Endothelial cell of umbilical vein (primary cell): Measurements from ENCODE around the gene ENPP3. TPM values are rescaled to one million over a fixed set of nuclear protein-coding genes. Genes with fewer than 3 reads are reported as not detected.

Experiments
- BruUV-seq: library from RNA; stranded (reverse); fragments of 400-500 nt; replicated peaks from 2 replicates; lab custom pipeline; 2021; lab: Mats Ljungman, UMichigan
- CTCF ChIA-PET: fragments of 300-600, 350-600 bp; sonication (Branson Sonifier 250); formaldehyde crosslinking; loops from one replicate; lab custom pipeline; 2021; ENCODE audit warnings: antibody characterized with exemption, inconsistent platforms; lab: Charles Lee
- POLR2A ChIA-PET: fragments of 300-600, 350-600 bp; sonication (Branson Sonifier 250); formaldehyde crosslinking; loops from one replicate; lab custom pipeline; 2021; ENCODE audit warnings: antibody characterized with exemption, inconsistent platforms; lab: Charles Lee
- DNase-seq: peaks from one replicate; pipeline ENCODE4 v3.0.0-alpha.2; 2011; ENCODE audit warnings: low read depth, low spot score
- FAIRE-seq: peaks from 2 replicates; lab custom pipeline; 2011; peaks lifted over from hg19 to GRCh38; lab: Jason Lieb, UNC
- H2AFZ ChIP-seq: 2 replicates; pipeline ENCODE4 v1.6.0; 2012; ENCODE audit warnings: low read depth, low read length, control low read depth, inconsistent platforms
- H3K27ac ChIP-seq: 2 replicates; pipeline ENCODE4 v1.5.1; 2011; ENCODE audit warnings: low read depth, mild to moderate bottlenecking, control low read depth, low read length, moderate library complexity; ENCODE audit not compliant: insufficient read depth
- H3K27me3 ChIP-seq, 2 experiments: 2 replicates each; pipeline versions ENCODE4 v1.6.0 to v1.6.1; 2011; ENCODE audit warnings: low read length in 2 of 2, mixed read lengths in 1 of 2; ENCODE audit not compliant: control insufficient read depth in 2 of 2, insufficient read depth in 2 of 2
- H3K36me3 ChIP-seq, 2 experiments: 2 replicates in 1 of 2; 3 replicates in 1 of 2; pipeline ENCODE4 v1.5.1; 2011; ENCODE audit warnings: low read length in 2 of 2, mild to moderate bottlenecking in 1 of 2, moderate library complexity in 1 of 2; ENCODE audit not compliant: control insufficient read depth in 2 of 2, insufficient read depth in 2 of 2; ENCODE audit errors: extremely low read depth in 1 of 2
- H3K4me1 ChIP-seq: 3 replicates; pipeline ENCODE4 v1.5.1; 2011; ENCODE audit warnings: mild to moderate bottlenecking, low read length; ENCODE audit not compliant: control insufficient read depth, insufficient read depth; ENCODE audit errors: extremely low read depth
- H3K4me2 ChIP-seq: 2 replicates; pipeline ENCODE4 v1.6.1; 2011; ENCODE audit warnings: low read length, control low read depth, mixed read lengths; ENCODE audit not compliant: insufficient read depth
- H3K4me3 ChIP-seq, 3 experiments: fragments of 200-600 bp in 1 of 3; sonication (generic), shearing (Covaris generic) in 1 of 3; replicated peaks in 1 of 3; 2 replicates each; pipeline ENCODE4 v1.5.1; 2011 to 2016; ENCODE audit warnings: control low read depth in 3 of 3, low read length in 3 of 3, mild to moderate bottlenecking in 2 of 3, inconsistent platforms in 1 of 3, low read depth in 1 of 3, moderate library complexity in 1 of 3; ENCODE audit not compliant: insufficient read depth in 1 of 3
- H3K79me2 ChIP-seq: 2 replicates; pipeline ENCODE4 v1.6.0; 2012; ENCODE audit warnings: low read length, inconsistent platforms; ENCODE audit not compliant: control insufficient read depth, insufficient read depth
- H3K9ac ChIP-seq: replicated peaks from 2 replicates; pipeline ENCODE3; 2011; ENCODE audit warnings: low read length, control low read depth; ENCODE audit not compliant: insufficient read depth; ENCODE audit errors: extremely low read depth
- H3K9me1 ChIP-seq: replicated peaks from 3 replicates; pipeline ENCODE4 v1.6.0; 2011; ENCODE audit warnings: mild to moderate bottlenecking, low read length; ENCODE audit not compliant: control insufficient read depth, insufficient read depth; ENCODE audit errors: extremely low read depth
- H3K9me3 ChIP-seq: replicated peaks from 2 replicates; pipeline ENCODE4 v1.5.1; 2012; ENCODE audit warnings: low read length, inconsistent platforms; ENCODE audit not compliant: control insufficient read depth, insufficient read depth
- H4K20me1 ChIP-seq: replicated peaks from 2 replicates; pipeline ENCODE3; 2011; ENCODE audit warnings: mild to moderate bottlenecking, low read length; ENCODE audit not compliant: control insufficient read depth, insufficient read depth; ENCODE audit errors: extremely low read depth
- EZH2 ChIP-seq: IDR thresholded peaks from 2 replicates; pipeline ENCODE4 v1.6.1; 2012; ENCODE audit warnings: borderline replicate concordance, low read depth, mild to moderate bottlenecking, moderate library complexity, low read length, inconsistent platforms; ENCODE audit not compliant: severe bottlenecking
- FOS ChIP-seq: IDR thresholded peaks from 2 replicates; pipeline ENCODE4 v1.6.1; 2011; ENCODE audit warnings: mild to moderate bottlenecking, low read length, moderate library complexity, borderline replicate concordance; ENCODE audit not compliant: insufficient read depth
- GATA2 ChIP-seq: IDR thresholded peaks from 2 replicates; pipeline ENCODE4 v1.7.0; 2011; ENCODE audit warnings: low read depth, mild to moderate bottlenecking, moderate library complexity, mixed read lengths, low read length; ENCODE audit not compliant: insufficient read length, insufficient read depth
- MAX ChIP-seq: IDR thresholded peaks from 2 replicates; pipeline ENCODE4 v1.6.1; 2011; ENCODE audit not compliant: insufficient read depth, insufficient read length
- MYC ChIP-seq: IDR thresholded peaks from one replicate; pipeline ENCODE4 v1.6.1; 2011; ENCODE audit warnings: mild to moderate bottlenecking, low read depth, low read length
- POLR2A ChIP-seq: IDR thresholded peaks from 2 replicates; pipeline ENCODE4 v1.6.1; 2012; ENCODE audit warnings: low read depth, mild to moderate bottlenecking, control low read depth, low read length
- POLR2AphosphoS5 ChIP-seq: IDR thresholded peaks from 2 replicates; pipeline ENCODE4 v1.6.1; 2012; ENCODE audit warnings: low read depth, mild to moderate bottlenecking, control low read depth, low read length, moderate library complexity; ENCODE audit not compliant: insufficient read depth
- dilution Hi-C: fragments of 300-500 bp; cut with MboI; formaldehyde crosslinking; loops from one replicate; pipeline ENCODE4 v1.15.0; 2019; ENCODE audit warnings: low sequenced_read_pairs; ENCODE audit not compliant: extremely low pct_ligation_motif_present
- intact Hi-C: fragments of 100-400 bp; cut with micrococcal nuclease; formaldehyde crosslinking; loops from one replicate; pipeline ENCODE4 v1.10.0; 2022
- polyA plus RNA-seq, 4 experiments: library from polyadenylated mRNA; depleted of rRNA in 3 of 4; stranded (reverse) in 3 of 4; unstranded in 1 of 4; fragments of >200 nt; gene quantifications; 2 replicates each; pipeline versions ENCODE4 v1.2.1 to v1.2.3, GENCODE V29; 2011 to 2012; ENCODE audit warnings: missing spikeins in 1 of 4
- total RNA-seq: library from RNA; stranded (reverse); gene quantifications from 2 replicates; pipeline ENCODE4 v1.2.3, GENCODE V29; 2021
- TF ChIP-seq, protein P1 (sequence below), 2 donors: IDR thresholded peaks; 1 replicate in 1 of 2; 2 replicates in 1 of 2; pipeline ENCODE4 v1.5.1; 2011; ENCODE audit warnings: low read length in 2 of 2, mild to moderate bottlenecking in 2 of 2, moderate library complexity in 2 of 2, control low read depth in 1 of 2, inconsistent platforms in 1 of 2, low read depth in 1 of 2; ENCODE audit not compliant: insufficient read depth in 1 of 2; ENCODE audit errors: extremely low read depth in 1 of 2

The ENPP3 gene
- total and polyA plus RNA-seq, 2 donors (not counting 3 experiments of a cell fraction or from before 2014, with no cell fraction given), result not detected

GRCh38 chr6:131766631-131767030, 129.5 kb downstream of the ENPP3 start:
- H3K27ac ChIP-seq, result no peak overlapping the region
- intact Hi-C loops (no loop called here), dilution Hi-C loops (no loop called here)
- no peaks in the 10 kb centered on the region for H3K9me1 ChIP-seq
- H3K4me2 ChIP-seq, result no peak overlapping the region
- TF ChIP-seq EZH2, result no peak
- TF ChIP-seq GATA2, result no peak
- TF ChIP-seq, protein P1, sequence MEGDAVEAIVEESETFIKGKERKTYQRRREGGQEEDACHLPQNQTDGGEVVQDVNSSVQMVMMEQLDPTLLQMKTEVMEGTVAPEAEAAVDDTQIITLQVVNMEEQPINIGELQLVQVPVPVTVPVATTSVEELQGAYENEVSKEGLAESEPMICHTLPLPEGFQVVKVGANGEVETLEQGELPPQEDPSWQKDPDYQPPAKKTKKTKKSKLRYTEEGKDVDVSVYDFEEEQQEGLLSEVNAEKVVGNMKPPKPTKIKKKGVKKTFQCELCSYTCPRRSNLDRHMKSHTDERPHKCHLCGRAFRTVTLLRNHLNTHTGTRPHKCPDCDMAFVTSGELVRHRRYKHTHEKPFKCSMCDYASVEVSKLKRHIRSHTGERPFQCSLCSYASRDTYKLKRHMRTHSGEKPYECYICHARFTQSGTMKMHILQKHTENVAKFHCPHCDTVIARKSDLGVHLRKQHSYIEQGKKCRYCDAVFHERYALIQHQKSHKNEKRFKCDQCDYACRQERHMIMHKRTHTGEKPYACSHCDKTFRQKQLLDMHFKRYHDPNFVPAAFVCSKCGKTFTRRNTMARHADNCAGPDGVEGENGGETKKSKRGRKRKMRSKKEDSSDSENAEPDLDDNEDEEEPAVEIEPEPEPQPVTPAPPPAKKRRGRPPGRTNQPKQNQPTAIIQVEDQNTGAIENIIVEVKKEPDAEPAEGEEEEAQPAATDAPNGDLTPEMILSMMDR (IDR thresholded peaks at IDR 0.05; ENCODE audit: extremely low read depth in 1 of 2, insufficient read depth in 1 of 2, low read depth in 1 of 2, low read length in 2 of 2), result no peak
- no peak for TF ChIP-seq MYC
- H3K27me3 ChIP-seq, result peaks cover 2 to 3% of the 10 kb centered on the region in 2 experiments
- POLR2A ChIA-PET, result no interaction called here
- no peaks in the 10 kb centered on the region for H3K4me1 ChIP-seq
- H2AFZ ChIP-seq, result no peak overlapping the region
- FAIRE-seq (no peak), DNase-seq (no peak)
- H4K20me1 ChIP-seq, result no peaks in the 10 kb centered on the region
- no peak overlapping the region for H3K4me3 ChIP-seq
- BruUV-seq, result no TSS peak
- no peaks in the 10 kb centered on the region for H3K79me2 ChIP-seq
- no peak overlapping the region for H3K9ac ChIP-seq
- H3K9me3 ChIP-seq, result no peaks in the 10 kb centered on the region
- CTCF ChIA-PET, result interaction anchor here (1.5 kb wide), 1 partner anchor 11 kb away, joined by 3 read pairs; no protein-coding TSS in a partner anchor
- no peaks in the 10 kb centered on the region for H3K36me3 ChIP-seq

- DNase-seq, result no peak
- ChIA-PET POLR2A (no interaction called here), CTCF (no interaction called here)
- Histone ChIP-seq H4K20me1 (no peaks in the 10 kb centered on the region), H3K9me3 (no peaks in the 10 kb centered on the region), H3K4me1 (no peaks in the 10 kb centered on the region), H3K27me3 (peaks cover 0 to 3% of the 10 kb centered on the region in 2 experiments), H3K36me3 (no peaks in the 10 kb centered on the region), H3K9me1 (no peaks in the 10 kb centered on the region), H3K4me3 (no peak overlapping the region), H3K9ac (no peak overlapping the region), H2AFZ (no peak overlapping the region), H3K27ac (no peak overlapping the region), H3K79me2 (no peaks in the 10 kb centered on the region), H3K4me2 (no peak overlapping the region)
- no peak for FAIRE-seq
- dilution Hi-C loops, result no loop called here
- no TSS peak for BruUV-seq
- intact Hi-C loops, result no loop called here
- TF ChIP-seq GATA2 (no peak), FOS (no peak), POLR2AphosphoS5 (no peak), POLR2A (no peak), MYC (no peak), MAX (no peak), EZH2 (no peak)
- TF ChIP-seq, protein P1 (IDR thresholded peaks at IDR 0.05; ENCODE audit: extremely low read depth in 1 of 2, insufficient read depth in 1 of 2, low read depth in 1 of 2, low read length in 2 of 2), result no peak
These were observed 131.9 kb downstream of the ENPP3 start for GRCh38 chr6:131768964-131769363.
